GM11168 (cell line): Measurements from ENCODE around the gene CD164L2.

Experiments used
- in situ Hi-C: fragments of 300-500 bp; cut with MboI; formaldehyde crosslinking; loops from one replicate; pipeline ENCODE4 v1.12.0; 2022; ENCODE audit warnings: low sequenced_read_pairs; ENCODE audit not compliant: unreplicated experiment

Gene CD164L2

DNA sequence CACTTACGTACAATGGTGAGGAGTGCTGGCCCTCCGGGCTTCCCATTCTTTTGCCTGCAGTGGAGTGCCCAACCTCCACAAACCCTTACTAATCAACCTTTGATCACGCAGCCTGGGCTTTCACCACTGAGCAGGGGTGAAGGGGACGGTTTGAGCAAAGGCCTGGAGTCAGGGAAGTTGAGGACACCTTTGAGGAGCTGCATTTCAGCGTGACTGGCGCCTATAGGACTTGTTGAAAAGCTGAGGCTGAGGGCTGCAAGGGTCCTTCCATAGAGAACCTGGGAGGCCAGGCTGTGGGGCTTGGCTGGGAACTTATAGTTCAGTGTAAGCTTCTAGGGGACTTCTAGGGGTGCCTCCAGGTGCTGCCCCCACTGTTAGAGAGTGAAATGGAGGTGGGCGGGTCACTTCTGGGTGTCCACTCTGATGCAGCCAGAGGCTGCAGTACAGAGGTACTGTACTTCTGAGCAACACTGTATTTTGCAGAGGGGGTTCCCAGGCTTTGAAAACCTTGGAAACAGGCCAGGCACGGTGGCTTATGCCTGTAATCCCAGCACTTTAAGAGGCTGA, 31.5 kb downstream of the CD164L2 start:
- in situ Hi-C loops: no loop called here

DNA sequence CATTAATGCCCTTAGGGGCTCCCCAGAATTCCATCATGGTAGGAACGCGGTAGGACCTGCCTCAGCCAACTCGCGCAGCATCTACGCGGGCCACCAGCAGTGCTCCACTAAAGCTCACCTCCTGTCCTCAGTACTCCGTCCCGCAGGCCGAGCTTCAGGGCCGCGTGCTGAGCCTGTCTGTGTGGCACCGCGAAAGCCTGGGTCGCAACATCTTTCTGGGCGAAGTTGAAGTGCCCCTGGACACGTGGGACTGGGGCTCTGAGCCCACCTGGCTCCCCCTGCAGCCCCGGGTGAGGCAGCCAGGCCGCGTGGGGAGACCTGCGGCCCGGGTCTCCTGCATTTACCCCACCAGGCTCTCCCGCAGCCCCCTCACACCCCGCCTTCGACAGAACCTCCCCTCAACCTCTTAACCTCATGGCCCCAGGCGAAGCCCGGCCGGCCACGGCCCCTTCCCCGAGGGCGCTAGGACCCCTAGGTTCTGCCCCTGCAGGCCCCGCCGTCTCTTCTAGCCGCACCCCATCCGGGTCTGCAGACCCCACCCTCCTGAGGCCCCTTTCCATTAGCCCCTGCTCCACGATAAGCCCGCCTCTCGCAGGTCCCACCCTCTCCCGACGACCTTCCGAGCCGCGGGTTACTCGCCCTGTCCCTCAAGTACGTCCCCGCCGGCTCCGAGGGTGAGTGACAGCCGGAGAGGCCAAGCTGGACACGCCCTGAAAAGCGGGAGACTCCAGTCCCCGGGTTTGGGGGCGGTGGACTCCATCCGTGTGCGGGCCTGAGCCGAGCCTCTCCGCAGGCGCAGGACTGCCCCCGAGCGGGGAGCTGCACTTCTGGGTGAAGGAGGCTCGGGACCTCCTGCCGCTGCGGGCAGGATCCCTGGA, 32.2 kb downstream of the CD164L2 start:
- in situ Hi-C loops: no loop called here

DNA sequence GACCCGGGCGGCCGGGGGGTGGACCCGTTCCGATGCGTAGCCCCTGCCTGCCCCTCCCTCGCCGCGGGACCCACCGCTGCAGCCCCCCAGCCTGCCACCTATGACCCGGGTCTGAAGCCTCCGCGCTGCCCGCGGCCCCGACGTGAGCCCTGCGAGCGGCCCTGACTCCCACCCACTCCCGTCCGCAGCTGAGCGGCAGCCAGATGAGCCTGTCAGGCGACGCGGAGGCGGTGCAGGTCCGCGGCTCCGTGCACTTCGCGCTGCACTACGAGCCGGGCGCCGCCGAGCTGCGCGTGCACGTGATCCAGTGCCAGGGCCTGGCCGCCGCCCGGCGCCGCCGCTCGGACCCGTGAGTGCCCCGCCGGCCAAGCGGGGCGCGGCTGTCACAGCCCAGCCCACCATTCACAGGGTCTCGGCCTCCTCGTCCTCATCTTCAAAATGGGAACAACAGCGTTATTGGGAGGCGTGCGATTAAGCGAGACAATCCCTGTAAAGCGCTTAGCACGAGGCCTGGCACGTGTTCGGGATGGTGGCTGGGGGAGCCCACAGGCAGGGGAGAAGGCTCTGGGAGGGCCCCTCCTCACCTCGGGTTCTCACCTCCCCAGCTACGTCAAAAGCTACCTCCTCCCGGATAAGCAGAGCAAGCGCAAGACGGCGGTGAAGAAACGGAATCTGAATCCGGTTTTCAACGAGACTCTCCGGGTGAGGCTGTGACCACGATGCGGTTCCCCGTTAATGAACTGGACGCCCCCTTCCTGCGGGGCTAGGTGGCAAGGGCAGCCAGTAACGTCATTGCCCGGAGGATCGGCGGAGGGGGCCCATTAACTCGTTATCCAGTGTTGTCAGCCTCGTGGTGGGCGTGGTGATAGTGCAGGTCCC, 33.1 kb downstream of the CD164L2 start:
- in situ Hi-C loops: no loop called here

DNA sequence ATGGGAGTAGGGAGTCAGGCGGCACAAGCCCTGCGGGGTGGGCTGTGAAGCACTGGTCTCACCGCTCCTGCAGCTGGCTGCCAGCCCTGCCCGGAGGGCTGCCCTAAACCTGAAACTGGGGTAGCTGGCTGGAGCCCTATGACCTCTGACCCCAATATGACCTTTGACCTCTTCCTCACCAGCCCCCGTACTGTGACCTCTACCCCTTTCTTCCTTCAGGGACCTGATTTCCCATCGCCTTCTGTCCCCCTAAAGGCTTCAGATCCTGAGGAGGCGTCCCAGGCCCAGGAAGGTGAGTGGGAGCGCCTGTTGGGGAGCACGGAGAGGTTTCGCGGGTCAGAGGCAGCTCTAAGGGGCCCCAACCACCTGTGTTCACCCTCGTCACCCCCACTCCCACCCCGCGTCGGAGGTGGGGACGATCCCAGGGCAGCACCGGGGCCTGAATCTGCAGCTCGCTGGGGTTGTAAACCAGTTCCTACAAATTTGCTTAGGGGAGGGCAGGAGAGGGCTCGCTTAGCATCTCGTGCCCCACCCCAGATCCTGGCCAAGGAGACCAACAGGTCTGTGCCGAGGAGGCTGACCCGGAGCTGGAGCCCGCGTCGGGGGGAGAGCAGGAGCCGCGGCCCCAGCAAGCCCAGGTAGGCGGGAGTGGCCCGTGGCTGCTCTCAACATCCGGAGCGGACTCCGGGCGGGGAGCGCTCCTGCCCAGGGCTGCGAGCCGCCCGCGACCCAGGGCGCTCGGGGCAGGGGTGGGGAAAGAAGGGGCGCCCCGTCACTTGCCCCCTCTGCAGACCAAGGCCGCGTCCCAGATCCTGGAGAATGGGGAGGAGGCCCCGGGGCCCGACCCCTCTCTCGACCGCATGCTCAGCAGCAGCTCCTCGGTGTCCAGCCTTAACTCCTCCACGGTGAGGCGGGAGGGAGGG, 34.0 kb downstream of the CD164L2 start:
- in situ Hi-C loops: no loop called here

GRCh38 chr1:27346991-27347624, 36.0 kb downstream of the CD164L2 start:
- in situ Hi-C loops: no loop called here

DNA sequence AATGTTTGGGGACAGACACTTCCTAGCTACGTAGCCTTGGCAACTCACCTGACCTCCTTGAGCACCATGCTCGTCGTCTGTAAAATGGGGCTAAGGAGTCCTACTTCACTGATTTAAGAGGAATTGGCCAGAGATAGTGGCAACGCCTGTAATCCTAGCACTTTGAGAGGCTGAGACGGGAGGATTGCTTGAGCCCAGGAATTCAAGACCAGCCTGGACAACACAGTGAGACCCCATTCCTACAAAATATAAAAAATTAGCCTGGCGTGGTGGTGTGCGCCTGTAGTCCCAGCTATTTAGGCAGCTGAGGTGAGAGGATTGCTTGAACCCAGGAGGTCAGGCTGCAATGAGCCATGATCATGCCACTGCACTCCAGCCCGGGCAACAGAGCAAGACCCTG, 36.8 kb downstream of the CD164L2 start:
- in situ Hi-C loops: no loop called here

- in situ Hi-C loops: no loop called here
These were observed 37.9 kb downstream of the CD164L2 start for GRCh38 chr1:27345272-27345671.

- in situ Hi-C loops: no loop called here
These were observed 39.5 kb downstream of the CD164L2 start for GRCh38 chr1:27343639-27344025.

DNA sequence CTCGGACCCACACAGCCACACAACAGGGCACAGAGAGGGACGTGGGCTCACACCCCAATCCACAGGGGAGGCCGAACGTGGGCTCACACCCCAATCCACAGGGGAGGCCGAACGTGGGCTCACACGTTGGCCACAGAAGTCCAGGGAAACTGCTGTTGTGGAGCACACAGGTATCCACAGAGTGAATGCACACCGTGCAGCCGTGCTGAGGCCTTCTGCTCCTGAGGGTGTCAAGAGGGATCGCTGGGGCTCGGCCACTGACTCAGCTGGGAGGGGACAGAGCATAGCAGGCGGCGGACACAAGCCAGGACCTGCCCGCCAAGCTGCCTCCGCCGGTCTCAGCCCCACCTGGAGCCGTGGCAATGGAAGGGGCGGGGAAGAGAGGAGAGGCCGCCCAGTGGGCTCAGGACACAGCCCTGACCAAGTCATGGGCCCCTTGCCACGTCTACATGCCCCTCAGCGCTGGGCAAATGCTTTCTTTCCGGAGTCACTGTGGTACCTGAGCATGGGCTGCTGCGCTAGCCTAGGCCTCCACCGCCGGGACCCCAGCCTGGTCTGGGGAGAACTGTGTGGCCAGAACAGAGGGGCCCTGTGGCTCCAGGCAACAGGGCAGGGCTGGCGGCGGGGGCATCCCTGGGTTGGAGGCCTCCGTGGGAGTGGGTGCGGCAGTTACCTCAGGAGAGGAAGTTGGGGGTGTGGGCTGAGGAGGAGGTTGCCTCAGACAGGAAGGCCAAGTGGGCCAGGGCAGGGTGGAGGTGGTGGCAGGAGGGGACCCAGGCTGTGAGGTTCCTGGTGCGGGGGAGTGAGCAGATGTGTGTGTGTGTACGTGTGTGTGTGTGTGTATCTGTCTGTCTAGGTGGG, 40.1 kb downstream of the CD164L2 start:
- in situ Hi-C loops: no loop called here

DNA sequence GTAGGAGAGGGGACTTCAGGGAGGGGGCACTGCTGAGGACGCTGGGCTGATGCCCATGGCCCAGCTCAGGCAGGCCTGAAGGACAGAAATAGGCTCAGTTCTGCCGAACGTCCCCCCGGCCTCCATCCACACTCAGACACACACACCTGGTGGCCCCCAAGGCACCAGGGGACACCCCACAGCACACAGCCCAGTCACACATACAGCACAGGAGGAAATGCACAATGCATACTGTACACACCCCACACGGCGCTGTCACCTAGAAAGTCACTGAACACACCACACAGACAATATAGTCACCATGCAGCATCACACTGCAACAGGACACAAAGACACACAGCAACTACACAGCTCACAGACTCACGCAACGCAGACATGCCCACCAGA, 40.7 kb downstream of the CD164L2 start:
- in situ Hi-C loops: no loop called here

DNA sequence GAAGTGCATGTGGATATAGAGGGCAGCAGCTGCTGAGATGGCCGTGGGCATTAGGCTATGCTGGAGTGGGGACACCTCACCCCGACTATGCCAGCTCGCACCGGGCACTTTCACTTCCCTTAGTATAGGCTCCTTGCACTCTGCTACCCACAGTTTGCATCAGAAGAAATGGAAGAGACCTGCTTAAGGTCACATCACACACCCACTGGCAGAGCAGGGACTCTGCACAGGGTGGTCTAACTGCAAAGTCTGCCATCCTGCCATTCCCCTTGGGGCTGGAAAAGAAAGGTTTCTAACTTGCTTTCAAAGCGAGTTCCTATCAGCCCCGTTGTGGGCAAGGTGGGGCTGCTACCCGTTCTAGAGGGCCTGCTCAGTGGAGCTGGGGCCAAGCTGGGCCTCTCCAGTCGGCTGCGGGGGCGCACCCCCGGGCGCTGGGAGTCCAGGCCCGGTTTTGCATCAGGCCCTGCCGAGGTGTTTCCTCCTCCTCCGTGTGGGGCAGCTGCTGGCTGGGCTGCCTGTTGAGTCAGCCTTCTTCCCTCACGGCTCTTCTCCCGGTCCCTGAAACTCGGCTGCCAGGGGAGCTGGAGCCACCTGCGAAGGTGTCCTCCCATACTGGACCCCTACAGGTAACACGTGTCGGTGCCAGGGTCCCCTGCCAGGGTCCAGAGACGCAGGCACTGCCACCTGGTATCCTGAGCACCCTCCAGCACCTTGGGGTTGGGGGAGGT, 41.4 kb downstream of the CD164L2 start, which contains the start of gene SYTL1:
Gene SYTL1 (plus strand): TSS at position 498 of the 728 bp plus-strand sequence. CDS start 3,313 bp downstream, outside the sequence.
- in situ Hi-C loops: no loop called here

GRCh38 chr1:27339213-27339612, 43.9 kb downstream of the CD164L2 start:
- in situ Hi-C loops: no loop called here

- in situ Hi-C loops: no loop called here
These were observed 44.4 kb downstream of the CD164L2 start for GRCh38 chr1:27338751-27339150.

GRCh38 chr1:27336756-27337155, 46.4 kb downstream of the CD164L2 start:
- in situ Hi-C loops: no loop called here

DNA sequence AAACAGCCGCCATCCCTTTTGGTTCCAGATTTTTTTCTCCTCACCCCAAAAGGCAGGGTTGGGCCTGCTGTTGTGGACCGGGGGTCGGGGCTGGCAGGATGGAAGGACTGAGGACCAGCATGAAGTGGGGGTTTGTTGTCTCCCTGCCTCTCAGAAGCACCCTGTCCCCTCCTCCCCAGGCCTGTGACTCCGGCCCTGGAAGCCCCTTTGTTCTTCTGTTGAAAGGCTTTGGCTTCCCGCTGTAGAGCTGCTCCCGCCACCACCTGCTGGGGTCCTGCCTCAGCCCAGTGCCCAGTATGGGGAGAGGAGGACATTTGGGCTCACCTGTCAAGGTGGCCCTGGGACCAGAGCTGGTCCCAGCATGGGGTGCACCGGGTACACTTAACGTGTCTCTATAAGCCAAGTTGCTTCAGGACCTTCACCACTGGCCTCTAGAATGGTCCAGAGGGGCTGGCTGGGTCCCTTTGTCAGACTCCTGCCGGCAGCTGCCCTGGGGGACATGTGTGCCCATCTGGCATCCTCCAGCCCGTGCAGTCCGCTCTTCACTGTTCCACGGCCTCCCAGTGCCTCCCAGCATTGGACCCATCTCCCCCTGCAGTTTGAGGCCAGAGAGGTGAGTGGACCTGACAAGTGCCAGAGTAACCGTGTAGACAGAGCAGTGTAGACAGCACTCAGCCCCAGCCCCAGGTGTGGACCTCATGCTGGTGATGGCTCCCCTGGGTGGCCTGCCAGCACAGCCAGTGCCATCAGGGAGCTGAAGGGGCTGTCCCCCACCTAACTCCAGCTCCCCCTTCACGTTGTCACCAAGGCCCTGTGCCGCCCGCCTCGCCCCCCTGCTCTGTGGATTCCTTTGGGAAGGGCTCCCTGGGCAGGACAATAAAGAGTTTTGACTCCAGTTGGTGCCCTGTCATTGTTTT, 47.4 kb downstream of the CD164L2 start:
- in situ Hi-C loops: no loop called here

DNA sequence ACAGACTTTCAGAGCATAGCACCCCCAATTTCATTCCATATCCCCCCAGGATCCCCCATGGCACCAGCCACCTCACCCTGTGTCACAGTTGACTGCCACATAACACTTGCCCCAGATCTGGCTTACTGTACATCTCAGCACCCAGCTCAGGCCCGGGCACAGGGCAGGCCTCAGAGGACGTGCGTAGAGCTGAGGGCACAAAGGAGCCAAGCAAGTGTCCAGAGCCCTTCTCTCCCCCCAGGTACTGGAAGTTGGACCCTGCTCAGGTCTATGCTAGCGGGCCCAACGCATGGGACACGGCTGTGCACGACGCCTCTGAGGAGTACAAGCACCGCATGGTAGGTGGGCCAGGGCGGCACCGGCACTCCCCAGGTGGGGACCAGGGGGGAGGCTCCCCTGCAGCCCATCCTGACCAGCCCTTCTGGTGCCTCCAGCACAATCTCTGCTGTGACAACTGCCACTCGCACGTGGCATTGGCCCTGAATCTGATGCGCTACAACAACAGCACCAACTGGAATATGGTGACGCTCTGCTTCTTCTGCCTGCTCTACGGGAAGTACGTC, 49.3 kb downstream of the CD164L2 start:
- in situ Hi-C loops: no loop called here
